Choroid plexus epithelial cell (primary cell): ENCODE results near the gene CROCC2.

Experiments used
- DNase-seq: peaks from one replicate; pipeline ENCODE4 v3.0.0-alpha.2; 2010; ENCODE audit warnings: low read depth
- H3K4me3 ChIP-seq: 2 replicates; pipeline ENCODE4 v1.5.1; 2011; ENCODE audit warnings: low read depth, mild to moderate bottlenecking, control low read depth, low read length, moderate library complexity
- CTCF ChIP-seq: conservative IDR thresholded peaks from 2 replicates; pipeline ENCODE4 v1.5.1; 2011; ENCODE audit warnings: low read depth, mild to moderate bottlenecking, control low read depth, inconsistent platforms, low read length, moderate library complexity

CROCC2 gene

DNA sequence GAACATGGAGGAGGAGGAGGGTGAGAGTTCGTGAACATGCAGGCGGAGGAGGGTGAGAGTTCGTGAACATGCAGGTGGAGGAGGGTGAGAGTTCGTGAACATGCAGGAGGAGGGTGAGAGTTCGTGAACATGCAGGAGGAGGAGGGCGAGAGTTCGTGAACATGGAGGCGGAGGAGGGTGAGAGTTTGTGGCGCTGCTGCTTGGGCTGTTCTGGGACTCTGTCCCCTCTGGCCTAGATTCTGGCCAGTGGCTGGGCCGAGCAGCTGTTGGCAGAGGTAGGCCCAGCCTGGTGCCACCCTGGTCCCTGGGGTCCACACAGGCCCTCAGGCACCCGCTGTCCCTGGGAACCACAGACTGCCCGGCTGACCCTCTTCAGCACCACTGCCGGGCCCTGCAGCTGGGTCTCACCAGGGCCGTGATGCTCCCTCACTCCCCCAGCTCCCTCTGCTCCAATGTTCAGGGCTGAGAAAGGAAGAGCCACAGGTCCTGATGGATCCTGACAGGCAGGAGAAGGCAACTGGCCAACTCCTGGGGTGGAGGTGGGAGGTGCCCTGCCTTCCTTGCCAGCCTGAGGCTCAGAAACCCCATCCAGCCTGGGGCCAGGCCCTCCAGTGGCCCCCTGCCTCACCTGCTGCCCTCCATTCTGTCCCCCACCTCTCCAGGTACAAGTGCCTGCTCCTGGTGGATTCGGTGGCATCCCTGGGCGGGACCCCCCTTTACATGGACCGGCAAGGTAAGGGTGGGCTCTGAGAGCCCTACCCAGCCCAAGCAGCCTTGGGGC is 33.6 kb upstream of the CROCC2 start:
- no peak for TF ChIP-seq CTCF
- no peak overlapping the region for H3K4me3 ChIP-seq
- no peak for DNase-seq

GRCh38 chr2:240873098-240873788 is 32.9 kb upstream of the CROCC2 start:
- no peak for DNase-seq
- no peak overlapping the region for H3K4me3 ChIP-seq
- no peak for TF ChIP-seq CTCF

DNA sequence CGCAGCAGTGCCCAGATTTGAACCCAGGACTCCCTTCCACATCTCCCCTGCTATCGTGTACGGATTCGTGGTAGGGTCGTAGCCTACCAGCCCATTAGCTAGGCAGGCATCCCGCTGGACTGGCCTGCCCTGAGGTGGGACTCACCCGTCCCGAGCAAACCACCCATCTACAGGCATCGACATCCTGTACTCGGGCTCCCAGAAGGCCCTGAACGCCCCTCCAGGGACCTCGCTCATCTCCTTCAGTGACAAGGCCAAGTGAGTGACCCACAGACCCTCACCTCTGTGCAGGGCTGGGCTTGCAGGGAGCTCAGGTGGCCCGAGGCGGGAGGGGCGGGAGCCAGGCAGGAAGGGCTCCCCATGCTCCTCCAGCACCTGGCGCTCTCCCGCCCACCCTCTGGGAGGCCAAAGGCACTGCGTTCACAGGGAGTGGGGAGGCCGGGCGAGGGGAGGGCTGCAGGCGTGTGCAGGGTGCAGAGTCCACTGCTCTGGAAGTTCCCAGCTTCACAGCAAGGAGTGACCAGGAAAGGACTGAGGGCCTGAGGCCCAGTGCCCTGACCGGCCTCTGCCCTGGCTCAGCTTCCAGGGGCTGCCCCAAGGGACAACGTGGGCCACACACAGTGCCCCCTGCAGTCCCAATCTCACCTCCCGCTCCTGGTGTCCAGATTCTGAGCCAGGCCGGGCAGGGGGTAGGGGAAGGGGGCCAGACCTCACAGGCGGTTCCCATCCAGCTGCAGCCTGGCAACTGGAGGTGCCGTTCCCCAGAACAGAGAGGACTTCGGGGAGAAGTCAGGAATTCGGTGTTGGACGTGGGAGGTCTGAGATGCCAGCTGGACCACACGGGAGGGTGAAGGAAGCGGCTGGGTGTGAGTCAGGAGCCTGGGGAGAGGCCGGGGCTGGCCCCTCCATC is 32.1 kb upstream of the CROCC2 start:
- no peak for TF ChIP-seq CTCF
- DNase-seq: no peak
- no peak overlapping the region for H3K4me3 ChIP-seq

DNA sequence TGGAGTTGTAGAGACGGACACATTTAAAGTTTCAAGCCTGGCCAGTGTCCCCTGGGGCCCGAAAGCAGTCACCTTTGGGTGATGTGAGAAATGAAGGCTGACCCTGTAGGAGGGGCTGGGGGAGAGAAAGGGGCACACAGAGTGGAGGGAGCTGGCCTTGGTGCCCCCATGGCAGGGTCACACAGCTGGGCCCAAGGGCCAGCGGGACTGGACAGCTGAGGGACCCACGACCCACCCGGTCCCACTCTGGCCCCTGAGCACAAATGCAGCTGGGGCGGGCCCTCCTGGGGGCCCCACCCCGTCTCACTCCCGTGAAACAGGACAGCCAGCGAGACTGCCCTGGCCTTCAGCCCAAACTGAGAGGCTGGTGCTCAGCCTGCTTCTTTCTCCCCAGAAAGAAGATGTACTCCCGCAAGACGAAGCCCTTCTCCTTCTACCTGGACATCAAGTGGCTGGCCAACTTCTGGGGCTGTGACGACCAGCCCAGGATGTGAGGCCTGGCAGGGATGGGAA is 31.4 kb upstream of the CROCC2 start:
- no peak for TF ChIP-seq CTCF

GRCh38 chr2:240875228-240876034 is 30.7 kb upstream of the CROCC2 start:
- no peak for DNase-seq
- TF ChIP-seq CTCF: no peak
- H3K4me3 ChIP-seq: no peak overlapping the region

More for the DNA sequence above, 31.4 kb upstream of the CROCC2 start:
- DNase-seq: no peak
- H3K4me3 ChIP-seq: no peak overlapping the region

DNA sequence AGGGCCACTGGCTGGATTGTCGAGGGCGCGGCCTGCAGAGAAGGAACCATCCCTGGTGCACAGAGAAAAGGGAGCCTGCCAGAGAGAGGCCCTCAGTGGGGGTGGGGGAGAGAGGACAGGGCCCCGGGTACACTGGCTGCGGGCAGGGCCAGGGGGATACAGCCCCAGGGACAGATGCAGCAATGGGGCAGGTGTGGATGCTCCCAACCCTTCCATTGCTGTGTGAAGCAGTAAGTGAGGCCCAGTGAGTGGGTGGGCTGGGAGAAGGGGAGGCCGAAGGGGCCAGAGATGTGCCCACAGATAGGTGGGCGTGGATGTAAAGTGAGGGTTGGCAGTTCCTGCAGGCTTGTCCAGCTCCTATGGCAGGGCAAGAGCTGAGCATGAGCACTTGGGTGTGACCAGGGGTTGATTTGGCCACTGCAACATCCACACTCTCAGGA is 30.1 kb upstream of the CROCC2 start:
- no peak for TF ChIP-seq CTCF
- H3K4me3 ChIP-seq: no peak overlapping the region
- no peak for DNase-seq
